HUES6 (cell line): ENCODE measurements around the gene GALR1.
A peak's percentile ranks its signal among the peaks of the same experiment; 100 is the strongest.

Source experiments
- H3K27ac ChIP-seq: 2 replicates; pipeline ENCODE4 v1.7.0; 2013; ENCODE audit warnings: low read depth, mild to moderate bottlenecking, low read length, inconsistent platforms
- H3K27me3 ChIP-seq: 2 replicates; pipeline ENCODE4 v1.6.1; 2013; ENCODE audit warnings: low read length; ENCODE audit not compliant: control insufficient read depth, insufficient read depth
- H3K36me3 ChIP-seq: 2 replicates; pipeline ENCODE4 v1.6.1; 2013; ENCODE audit warnings: low read length; ENCODE audit not compliant: control insufficient read depth, insufficient read depth
- H3K4me1 ChIP-seq: 2 replicates; pipeline ENCODE4 v1.6.1; 2013; ENCODE audit warnings: low read length; ENCODE audit not compliant: control insufficient read depth, insufficient read depth
- H3K4me3 ChIP-seq: 2 replicates; pipeline ENCODE4 v1.5.1; 2013; ENCODE audit warnings: low read depth, low read length
- H3K9ac ChIP-seq: one replicate; pipeline ENCODE4 v1.6.1; 2013; ENCODE audit warnings: mild to moderate bottlenecking, low read length
- H3K9me3 ChIP-seq: 2 replicates; pipeline ENCODE4 v1.6.1; 2013; ENCODE audit warnings: low read depth, low read length; ENCODE audit not compliant: control insufficient read depth, insufficient read depth

Gene GALR1, protein sequence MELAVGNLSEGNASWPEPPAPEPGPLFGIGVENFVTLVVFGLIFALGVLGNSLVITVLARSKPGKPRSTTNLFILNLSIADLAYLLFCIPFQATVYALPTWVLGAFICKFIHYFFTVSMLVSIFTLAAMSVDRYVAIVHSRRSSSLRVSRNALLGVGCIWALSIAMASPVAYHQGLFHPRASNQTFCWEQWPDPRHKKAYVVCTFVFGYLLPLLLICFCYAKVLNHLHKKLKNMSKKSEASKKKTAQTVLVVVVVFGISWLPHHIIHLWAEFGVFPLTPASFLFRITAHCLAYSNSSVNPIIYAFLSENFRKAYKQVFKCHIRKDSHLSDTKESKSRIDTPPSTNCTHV

GRCh38 chr18:77249569-77250500, at the start of gene GALR1:
Gene GALR1 (plus strand): TSS chr18:77249848. CDS start chr18:77250549, 701 bp downstream.
- H3K4me1 ChIP-seq = peaks cover 14% of the 10 kb centered on the region
- no peaks in the 10 kb centered on the region for H3K36me3 ChIP-seq
- peak within 1 kb of the TSS; percentile 56 for H3K4me3 ChIP-seq
- H3K9me3 ChIP-seq = peaks cover 12% of the 10 kb centered on the region
- H3K27ac ChIP-seq = no peak within 1 kb of the TSS
- no peak within 1 kb of the TSS for H3K9ac ChIP-seq
- H3K27me3 ChIP-seq = peaks cover 72% of the 10 kb centered on the region

- no peak overlapping the region for H3K27ac ChIP-seq
These were observed 48.1 kb upstream of the GALR1 start for GRCh38 chr18:77201506-77201905.

GRCh38 chr18:77202329-77202728, 47.3 kb upstream of the GALR1 start:
- Histone ChIP-seq H3K4me3 (no peak overlapping the region), H3K36me3 (no peaks in the 10 kb centered on the region), H3K9ac (no peak overlapping the region), H3K9me3 (no peaks in the 10 kb centered on the region), H3K27ac (no peak overlapping the region), H3K27me3 (no peaks in the 10 kb centered on the region), H3K4me1 (no peaks in the 10 kb centered on the region)

More at GRCh38 chr18:77201506-77201905, 48.1 kb upstream of the GALR1 start:
- Histone ChIP-seq H3K27me3 (no peaks in the 10 kb centered on the region), H3K4me1 (no peaks in the 10 kb centered on the region), H3K9me3 (no peaks in the 10 kb centered on the region), H3K9ac (no peak overlapping the region), H3K36me3 (no peaks in the 10 kb centered on the region), H3K4me3 (no peak overlapping the region)

DNA sequence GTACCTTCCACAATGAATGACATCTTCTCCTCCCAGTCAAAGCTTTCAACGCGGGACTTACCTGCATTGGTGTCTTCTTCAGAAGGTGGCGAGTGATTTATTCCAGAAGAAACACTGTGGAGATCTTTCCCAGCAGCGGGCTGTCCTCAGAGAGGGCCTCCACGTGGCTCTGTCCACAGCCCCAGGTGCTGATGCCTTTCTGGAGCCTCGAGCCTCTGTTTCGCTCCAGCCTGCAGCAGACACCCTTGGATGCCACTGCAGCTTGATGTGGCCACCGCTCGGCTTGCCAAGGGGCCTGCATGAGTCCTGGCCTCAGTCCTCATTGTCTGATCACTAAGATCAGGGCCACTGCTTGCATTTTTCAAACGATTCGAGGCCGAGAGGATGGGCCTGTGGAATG, 46.6 kb upstream of the GALR1 start:
- no peaks in the 10 kb centered on the region for H3K36me3 ChIP-seq
- H3K27ac ChIP-seq = no peak overlapping the region
- no peaks in the 10 kb centered on the region for H3K9me3 ChIP-seq
- no peak overlapping the region for H3K9ac ChIP-seq
- H3K27me3 ChIP-seq = no peaks in the 10 kb centered on the region
- no peak overlapping the region for H3K4me3 ChIP-seq
- H3K4me1 ChIP-seq = no peaks in the 10 kb centered on the region

DNA sequence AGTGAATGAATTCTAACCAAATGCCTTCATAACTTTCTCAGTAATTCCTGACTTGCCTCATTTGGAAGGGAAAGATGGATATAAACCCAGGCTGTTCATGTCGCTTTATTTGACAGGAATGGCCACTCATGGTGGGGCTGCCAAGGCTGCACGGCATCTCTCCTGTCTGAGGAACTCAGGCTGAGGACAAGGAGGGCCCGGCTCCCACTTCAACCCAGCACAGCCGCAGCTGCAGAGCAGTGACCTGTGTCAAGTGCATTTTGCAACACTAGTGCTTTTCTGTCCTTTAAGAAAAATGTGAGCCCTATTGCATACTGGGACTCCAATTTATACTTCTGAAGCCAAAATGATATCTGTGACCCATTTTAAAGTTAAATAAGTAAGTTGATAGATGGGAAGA, 45.8 kb upstream of the GALR1 start:
- no peaks in the 10 kb centered on the region for H3K4me1 ChIP-seq
- H3K4me3 ChIP-seq = no peak overlapping the region
- no peak overlapping the region for H3K9ac ChIP-seq
- H3K27me3 ChIP-seq = no peaks in the 10 kb centered on the region
- H3K36me3 ChIP-seq = no peaks in the 10 kb centered on the region
- no peak overlapping the region for H3K27ac ChIP-seq
- H3K9me3 ChIP-seq = no peaks in the 10 kb centered on the region

DNA sequence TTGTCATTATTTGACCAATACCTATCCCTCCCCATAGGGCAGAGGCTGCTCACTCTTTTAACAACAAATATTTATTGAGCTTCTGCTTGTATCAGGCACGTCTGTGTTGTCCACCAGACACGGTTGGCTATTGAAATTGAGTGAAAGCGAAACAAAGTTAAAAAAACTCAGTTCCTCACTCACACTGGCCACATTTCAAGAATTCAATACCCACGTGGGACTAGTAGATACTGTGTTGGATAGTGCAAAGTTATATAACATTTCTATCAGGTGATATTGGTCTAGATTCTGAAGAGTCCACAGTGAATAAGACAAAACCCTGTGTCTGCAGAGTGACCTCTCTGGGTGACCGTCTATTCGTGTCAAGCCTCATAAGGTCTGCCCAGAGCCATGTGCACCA, 43.9 kb upstream of the GALR1 start:
- Histone ChIP-seq H3K36me3 (no peaks in the 10 kb centered on the region), H3K4me3 (no peak overlapping the region), H3K27ac (no peak overlapping the region), H3K9me3 (no peaks in the 10 kb centered on the region), H3K4me1 (no peaks in the 10 kb centered on the region), H3K27me3 (no peaks in the 10 kb centered on the region), H3K9ac (no peak overlapping the region)

DNA sequence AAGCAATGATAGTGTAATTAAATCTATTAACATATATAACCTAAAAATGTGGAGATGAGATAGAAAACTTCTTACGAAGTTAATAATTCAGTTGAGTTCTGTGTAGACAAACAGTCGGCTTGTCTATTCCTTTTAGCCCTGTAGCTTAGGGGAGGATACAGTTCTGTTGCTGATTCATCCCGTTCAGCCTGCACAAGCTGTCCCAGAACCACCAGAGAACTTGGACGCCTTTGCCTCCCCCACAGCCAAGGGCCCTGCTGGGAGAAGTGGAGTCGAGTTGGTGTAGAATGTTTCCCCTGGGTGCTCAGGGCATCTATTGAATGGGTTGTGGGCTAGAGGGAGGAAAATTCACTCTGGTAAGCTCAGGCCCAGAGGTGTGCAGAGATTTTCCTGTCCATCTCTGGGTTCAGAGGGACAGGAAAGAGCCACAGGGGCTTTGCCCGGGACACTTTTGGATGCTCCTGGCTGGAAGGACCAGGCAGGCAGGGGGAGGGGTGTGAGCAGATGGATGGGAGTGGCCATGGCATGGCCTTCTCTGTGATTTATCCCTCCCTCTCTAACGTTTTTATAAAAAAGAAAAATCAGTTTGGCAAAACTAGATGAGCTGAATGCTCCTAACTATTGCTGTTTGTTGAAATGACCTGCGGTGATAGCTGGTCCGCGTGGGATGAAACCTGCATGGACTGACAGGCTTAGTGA, 42.8 kb upstream of the GALR1 start:
- Histone ChIP-seq H3K9ac (no peak overlapping the region), H3K4me1 (no peaks in the 10 kb centered on the region), H3K9me3 (no peaks in the 10 kb centered on the region), H3K4me3 (no peak overlapping the region), H3K36me3 (no peaks in the 10 kb centered on the region), H3K27ac (no peak overlapping the region), H3K27me3 (no peaks in the 10 kb centered on the region)

GRCh38 chr18:77207540-77207939, 42.1 kb upstream of the GALR1 start:
- no peak overlapping the region for H3K27ac ChIP-seq
- no peaks in the 10 kb centered on the region for H3K4me1 ChIP-seq
- no peaks in the 10 kb centered on the region for H3K27me3 ChIP-seq
- no peaks in the 10 kb centered on the region for H3K9me3 ChIP-seq
- no peaks in the 10 kb centered on the region for H3K36me3 ChIP-seq
- no peak overlapping the region for H3K9ac ChIP-seq
- H3K4me3 ChIP-seq = no peak overlapping the region

DNA sequence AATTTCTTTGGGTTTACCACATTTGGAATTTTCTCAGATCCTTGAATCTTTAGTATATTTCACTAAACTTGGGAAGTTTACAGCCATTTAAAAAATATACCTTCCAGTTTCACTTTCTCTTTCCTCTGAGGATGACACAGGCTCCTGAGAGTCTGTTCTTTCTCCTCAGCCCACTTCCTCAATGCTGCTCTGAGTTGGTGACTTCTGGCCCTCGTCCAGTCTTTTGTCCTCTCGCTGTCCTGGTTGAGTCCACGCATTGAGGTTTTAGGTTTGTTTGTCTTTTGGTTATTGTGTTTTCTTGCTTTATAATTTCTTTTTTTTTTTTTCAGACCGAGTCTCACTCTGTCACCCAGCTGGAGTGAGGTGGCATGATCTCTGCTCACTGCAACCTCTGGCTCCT, 40.7 kb upstream of the GALR1 start:
- no peaks in the 10 kb centered on the region for H3K4me1 ChIP-seq
- H3K36me3 ChIP-seq = no peaks in the 10 kb centered on the region
- no peak overlapping the region for H3K27ac ChIP-seq
- no peaks in the 10 kb centered on the region for H3K9me3 ChIP-seq
- H3K4me3 ChIP-seq = no peak overlapping the region
- no peak overlapping the region for H3K9ac ChIP-seq
- H3K27me3 ChIP-seq = no peaks in the 10 kb centered on the region

DNA sequence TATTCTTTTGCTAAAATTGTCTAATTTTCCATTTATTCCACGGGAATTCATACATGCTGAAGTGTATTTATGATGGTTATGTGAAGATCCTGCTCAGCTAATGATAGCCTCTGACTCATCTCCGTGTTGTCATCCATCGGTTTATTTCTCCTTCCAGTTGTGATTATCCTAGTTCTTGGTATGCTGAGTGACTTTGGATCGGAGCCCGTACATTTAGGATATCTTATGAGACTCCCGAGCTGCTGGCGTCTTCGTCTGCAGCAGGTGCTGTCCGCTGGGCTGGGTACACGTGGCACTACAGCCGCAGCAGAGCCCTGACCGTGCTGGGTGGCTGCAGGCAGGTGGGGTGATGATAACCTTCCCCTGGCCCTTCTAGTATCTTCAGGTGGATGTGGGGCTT, 40.1 kb upstream of the GALR1 start:
- H3K36me3 ChIP-seq = no peaks in the 10 kb centered on the region
- H3K9me3 ChIP-seq = no peaks in the 10 kb centered on the region
- H3K4me1 ChIP-seq = no peaks in the 10 kb centered on the region
- H3K27me3 ChIP-seq = no peaks in the 10 kb centered on the region
- no peak overlapping the region for H3K9ac ChIP-seq
- H3K4me3 ChIP-seq = no peak overlapping the region
- H3K27ac ChIP-seq = no peak overlapping the region

DNA sequence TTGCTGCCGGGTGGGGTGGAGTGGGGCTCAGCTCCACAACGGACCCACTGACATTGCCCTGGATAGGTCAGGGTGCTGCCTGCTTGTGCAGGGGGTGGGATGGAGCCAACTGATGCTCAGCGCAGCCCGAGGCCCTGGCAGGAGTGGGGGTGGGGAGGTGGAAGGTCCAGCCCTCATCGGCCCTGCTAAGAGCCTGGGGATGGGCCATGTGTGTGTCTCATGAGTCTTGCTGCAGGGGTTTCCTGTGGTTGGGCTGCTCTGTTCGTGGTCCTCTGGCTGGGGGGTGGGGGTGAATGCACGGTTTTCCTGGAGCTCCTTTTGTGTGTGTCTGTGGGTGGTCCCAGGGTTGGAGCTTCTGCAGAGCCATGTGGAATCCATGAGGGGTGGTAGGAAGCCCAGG, 39.4 kb upstream of the GALR1 start:
- Histone ChIP-seq H3K9ac (no peak overlapping the region), H3K27ac (no peak overlapping the region), H3K36me3 (no peaks in the 10 kb centered on the region), H3K4me3 (no peak overlapping the region), H3K9me3 (no peaks in the 10 kb centered on the region), H3K27me3 (no peaks in the 10 kb centered on the region), H3K4me1 (no peaks in the 10 kb centered on the region)
